CD4-positive, alpha-beta T cell treated with Interferon gamma for 1 hour (primary cell): ENCODE results near the gene FBXO48.

Experiments
- DNase-seq: peaks from one replicate; pipeline ENCODE4 v3.0.0-alpha.2; 2020

Gene FBXO48

DNA sequence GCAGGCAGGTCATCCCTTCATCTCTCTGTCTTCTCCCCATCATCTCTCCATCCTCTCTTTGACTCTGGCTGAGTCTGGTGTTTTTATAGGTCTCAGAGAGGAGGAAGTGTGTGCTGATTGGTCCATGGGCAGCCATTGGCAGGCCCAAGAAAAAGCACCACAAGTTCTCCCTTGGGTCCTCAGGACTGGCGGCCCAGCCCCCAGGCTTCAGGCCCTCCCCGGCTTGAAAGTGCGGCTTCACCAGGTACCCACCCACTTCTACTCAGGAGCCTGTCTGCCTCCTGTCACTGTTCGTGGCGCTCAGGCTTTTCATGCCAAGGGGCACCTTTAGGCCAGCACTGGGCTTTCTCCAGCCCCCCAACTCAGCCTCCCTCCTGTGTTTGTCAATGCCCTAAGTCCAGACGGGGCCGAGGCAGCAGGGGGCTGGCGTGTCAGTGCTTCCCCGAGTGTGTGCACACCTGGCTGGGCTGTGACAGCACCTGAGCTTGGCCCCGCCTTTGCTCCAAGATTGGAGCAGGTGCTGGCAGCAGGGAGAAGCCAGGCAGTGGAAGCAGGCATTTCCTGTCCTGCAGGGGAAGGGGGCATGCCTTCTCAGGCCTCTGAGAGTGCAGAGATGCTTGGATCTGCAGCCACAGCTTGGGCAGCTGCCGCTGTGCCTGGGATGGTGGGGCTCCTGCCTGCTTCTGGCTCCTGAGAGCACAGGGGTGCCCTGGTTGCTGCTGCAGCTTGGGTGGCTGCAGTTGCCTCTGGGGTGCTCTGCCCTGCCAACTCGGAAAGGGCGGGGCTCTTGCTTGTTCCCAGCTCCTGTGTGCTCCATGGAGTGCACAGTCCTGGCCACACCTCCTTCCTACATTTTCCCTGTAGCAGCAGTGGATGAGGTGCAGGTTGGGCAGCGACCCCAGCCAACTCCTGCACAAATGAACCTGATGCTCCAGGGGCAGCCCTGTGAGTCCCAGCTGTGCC lies 34.1 kb downstream of the FBXO48 start:
- no peak for DNase-seq

DNA sequence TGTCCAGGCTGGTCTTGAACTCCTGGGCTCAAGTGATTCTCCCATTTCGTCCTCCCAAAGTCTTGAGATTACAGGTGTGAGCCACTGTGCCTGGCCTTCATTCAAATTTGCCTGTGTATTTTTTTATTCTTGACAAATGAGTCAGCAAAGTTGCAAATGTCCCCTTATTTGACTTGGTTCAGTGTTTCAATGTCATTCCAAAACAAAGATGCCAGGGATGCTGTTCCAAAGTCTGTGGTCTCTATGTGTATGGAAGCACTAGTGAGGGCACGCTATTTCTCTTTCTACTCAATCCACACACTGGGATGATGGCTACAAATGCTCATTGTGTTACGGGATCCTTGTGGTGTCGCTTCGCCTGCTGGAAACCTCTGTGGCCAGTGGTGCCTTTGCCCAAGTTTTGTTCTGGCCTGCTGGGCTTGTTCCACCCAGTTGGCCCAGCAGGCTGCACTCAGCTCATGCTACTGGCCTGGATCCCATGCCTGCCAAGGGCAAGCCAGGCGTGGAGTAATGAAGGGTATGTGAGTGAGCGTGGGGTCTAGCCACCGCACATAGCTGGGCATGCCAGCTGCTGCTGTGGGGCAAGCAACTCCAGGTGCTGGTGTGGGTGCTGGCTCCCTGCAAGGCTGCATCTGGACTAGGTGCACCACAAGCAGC lies 35.6 kb downstream of the FBXO48 start:
- no peak for DNase-seq

- DNase-seq: no peak
Observed at GRCh38 chr2:68429311-68429826, 37.7 kb downstream of the FBXO48 start.

DNA sequence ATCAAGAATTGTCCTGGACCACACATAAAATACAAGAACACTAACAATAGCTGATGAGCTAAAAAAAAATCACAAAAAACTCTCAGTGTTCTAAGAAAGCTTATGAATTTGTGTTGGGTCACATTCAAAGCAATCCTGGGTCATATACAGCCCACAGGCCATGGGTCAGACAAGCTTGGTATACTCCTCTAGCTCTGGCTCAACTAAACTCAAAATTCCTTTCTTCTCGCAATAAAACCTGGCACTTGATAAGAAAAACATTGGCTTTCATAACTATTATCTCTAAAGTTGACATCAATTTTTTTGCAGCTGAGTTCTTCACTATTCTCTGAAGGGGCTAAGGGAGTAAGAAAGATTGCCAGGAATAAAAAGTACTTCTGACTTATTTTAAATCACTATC lies 38.3 kb downstream of the FBXO48 start:
- DNase-seq: no peak

DNA sequence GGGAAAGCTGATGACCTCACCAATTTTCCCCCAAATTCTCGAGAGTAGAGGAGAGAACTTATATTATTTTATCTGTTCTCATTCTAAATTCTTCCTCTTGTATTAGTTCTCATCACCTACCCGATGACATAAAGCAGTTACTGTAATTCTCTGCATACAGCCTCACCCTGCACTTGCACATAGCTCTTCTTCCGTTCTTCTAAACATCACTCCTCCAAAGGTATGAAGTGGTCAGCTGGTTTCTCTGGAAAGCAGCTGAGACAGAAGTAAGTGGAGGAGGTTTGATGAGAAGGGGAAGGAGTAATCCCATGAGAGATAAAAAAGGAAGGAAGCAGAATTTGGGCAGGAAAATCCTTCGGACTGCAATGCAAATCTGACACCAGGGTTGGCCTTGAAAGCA lies 39.0 kb downstream of the FBXO48 start:
- DNase-seq: no peak

DNA sequence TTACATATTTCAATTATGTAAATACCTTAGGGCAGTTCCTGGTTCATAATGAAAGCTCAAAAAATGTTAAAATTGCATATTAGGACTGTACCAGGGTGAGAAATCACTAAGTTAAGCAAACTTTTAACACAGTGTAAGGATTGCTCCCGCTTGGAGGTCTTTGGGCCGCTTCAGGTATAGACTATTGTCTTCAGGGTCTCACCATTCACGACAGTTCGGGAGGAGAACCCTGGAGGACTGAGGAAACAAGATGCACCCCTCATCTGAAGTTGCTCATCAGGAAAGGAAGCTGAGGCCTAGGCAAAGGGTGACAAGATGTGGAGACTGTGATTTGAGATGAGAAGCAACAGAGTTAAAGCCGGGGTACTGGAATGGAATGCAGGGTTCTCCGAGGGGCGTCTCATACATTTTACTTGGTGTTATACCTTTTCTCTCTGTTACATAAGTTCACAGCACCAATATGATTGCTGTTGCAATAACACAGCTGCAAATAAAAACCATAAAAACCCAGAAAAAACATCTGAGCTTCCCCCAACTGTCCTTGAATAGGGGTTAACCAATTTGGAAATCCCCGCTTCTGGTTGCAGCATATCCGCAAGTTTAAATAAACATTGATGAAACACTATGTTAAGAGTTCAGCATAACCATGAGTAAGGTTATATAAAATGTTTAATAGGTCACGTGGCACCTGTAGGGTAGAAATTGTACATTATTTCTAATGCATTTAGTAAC lies 40.1 kb downstream of the FBXO48 start:
- DNase-seq: no peak

GRCh38 chr2:68426446-68426845 lies 40.6 kb downstream of the FBXO48 start:
- DNase-seq: no peak

GRCh38 chr2:68425503-68425902 lies 41.6 kb downstream of the FBXO48 start:
- DNase-seq: no peak

GRCh38 chr2:68423966-68424650 lies 43.0 kb downstream of the FBXO48 start:
- DNase-seq: no peak

- no peak for DNase-seq
Observed at GRCh38 chr2:68420254-68420910, 46.7 kb downstream of the FBXO48 start.

DNA sequence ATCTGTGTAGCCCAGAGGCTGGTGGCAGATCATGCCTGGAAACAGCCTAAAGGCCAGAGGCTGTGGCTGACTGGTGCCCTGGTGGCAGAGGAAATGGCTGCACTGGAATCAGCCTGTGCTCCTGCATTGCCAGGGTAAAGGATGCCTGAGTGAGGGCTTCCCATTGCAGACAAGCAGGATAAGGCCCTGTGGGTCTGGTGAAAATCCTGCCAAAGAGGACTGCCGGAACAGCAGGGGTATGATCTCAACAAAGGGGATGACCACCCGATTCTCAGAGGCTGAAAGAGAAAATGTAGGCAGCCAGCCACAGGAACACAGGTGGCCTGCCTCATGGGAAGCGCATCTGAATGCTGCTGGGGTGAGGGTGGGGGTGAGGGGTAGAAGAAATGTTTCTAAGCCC lies 48.2 kb downstream of the FBXO48 start:
- no peak for DNase-seq

DNA sequence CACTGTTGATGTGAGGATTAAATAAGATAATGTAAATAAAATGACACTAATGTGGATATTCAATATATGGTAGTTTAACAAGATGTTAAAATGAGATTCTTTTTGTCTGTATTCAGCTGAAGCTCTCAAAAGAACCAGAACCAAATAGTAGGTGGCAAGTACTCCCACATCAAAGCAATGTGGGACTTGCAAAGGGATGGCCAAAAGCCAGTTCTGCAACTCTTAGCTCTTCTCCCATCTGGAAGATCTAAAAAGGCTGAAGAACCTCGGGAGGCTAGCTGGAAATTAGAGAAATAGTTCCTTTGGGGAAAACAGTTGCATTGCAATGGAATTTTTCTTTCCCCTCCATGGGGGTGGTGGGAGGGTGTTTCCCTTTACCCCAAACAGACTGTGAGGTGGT lies 48.7 kb downstream of the FBXO48 start:
- DNase-seq: no peak

- DNase-seq: no peak
Observed at GRCh38 chr2:68417926-68418325, 49.2 kb downstream of the FBXO48 start.

GRCh38 chr2:68416081-68416675 lies 50.9 kb downstream of the FBXO48 start:
- DNase-seq: no peak

DNA sequence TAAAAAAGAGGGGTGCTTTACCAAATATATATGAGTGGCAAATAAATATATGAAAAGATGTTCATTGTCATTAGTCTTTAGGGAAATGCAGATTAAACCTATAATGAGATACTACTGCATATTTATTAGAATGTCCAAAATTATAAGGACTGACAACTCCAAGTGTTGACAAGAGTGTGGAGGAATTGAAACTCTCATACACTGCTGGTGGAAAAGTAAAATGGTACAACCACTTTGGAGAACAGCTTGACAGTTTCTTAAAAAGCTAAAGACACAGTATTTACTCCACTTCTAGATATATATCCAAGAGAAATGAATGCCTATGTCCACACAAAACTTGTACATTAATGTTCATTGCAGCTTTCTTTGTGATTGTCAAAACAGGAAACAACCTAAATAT lies 51.6 kb downstream of the FBXO48 start:
- no peak for DNase-seq

- no peak for DNase-seq
Observed at GRCh38 chr2:68414876-68415275, 52.2 kb downstream of the FBXO48 start.

DNA sequence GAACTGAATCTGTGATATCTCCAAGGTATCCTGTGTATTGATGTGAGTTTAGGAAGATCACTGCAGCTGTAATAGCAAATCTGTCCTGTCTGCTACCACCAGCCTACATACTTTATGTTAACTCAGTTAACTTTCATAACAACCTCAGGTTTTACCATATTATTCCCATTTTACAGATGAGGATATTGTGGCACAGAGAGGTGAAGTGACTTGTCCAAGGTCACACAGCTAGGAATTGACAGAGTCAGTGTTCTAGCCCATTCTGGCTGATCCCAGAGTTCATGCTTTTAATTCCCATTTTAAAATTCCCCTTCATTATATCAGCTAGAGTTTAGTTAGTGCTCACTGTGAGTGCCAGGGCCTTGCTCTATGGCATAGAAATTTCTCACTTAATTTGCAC lies 52.6 kb downstream of the FBXO48 start:
- DNase-seq: no peak

DNA sequence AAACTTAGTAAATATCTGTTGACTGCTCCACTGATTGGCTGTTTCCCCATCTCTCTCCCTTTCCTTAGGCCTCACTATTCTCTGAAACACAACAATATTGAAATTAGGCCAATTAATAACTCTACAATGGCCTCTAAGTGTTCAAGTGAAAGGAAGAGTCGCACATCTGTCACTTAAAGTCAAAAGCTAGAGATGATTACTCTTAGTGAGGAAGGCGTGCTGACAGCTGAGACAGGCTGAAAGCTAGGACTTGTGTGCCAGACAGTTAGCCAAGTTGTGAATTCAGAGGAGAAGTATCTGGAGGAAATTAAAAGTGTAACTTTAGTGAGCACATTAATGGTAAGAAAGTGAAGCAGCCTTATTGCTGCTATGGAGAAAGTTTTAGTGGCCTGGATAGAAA lies 53.6 kb downstream of the FBXO48 start:
- no peak for DNase-seq

- DNase-seq: no peak
Observed at GRCh38 chr2:68412127-68412819, 54.8 kb downstream of the FBXO48 start.

DNA sequence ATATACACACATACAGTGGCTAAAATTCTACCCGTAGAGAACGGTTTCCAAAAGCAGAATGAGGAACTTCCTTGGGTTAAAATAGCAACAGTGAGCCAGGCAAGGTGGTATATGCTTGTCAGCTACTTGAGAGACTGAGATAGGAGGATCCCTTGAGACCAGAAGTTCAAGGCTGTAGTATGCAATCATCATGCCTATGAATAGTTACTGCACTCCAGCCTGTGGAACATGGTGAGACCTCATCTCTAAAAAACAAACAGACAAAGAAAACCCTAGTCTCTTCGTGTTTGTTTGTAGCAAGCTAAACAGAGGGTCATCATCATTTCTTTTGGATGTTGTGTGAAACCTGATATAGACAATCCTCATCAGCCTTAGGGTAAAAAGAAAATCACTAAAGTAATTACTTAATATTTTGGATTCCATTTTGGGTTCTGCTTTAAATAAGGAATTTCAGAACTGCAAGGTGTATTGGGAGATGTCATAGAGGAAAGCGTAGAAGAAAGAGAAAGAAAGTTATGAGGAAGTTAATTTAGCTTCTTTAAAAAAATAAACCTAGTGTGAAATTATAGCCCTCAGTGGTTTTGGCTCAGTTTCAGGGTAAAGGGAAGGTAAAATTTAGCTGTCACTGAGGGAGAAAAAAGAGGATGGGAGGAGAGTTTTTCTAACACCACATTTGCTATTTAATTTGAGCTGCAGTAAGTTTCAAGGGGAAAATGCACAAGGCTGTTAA lies 55.5 kb downstream of the FBXO48 start:
- no peak for DNase-seq
